Testis (tissue), 2 donors: Measurements from ENCODE around the gene CD7.

Experiments used
- CTCF ChIP-seq, 3 experiments: fragments of 450-650 bp in 2 of 3; fragments of 200-600 bp in 1 of 3; sonication (generic) in 1 of 3; IDR thresholded peaks; one replicate each; pipeline ENCODE4 v1.5.1; 2016 to 2019; ENCODE audit warnings: antibody characterized with exemption in 3 of 3, mild to moderate bottlenecking in 2 of 3, moderate library complexity in 1 of 3
- POLR2A ChIP-seq: fragments of 450-650 bp; IDR thresholded peaks from one replicate; pipeline ENCODE4 v1.6.1; 2017; ENCODE audit warnings: antibody characterized with exemption, mild to moderate bottlenecking, moderate library complexity

GRCh38 chr17:82348434-82348833 lies 31.0 kb upstream of the CD7 start:
- TF ChIP-seq CTCF (IDR thresholded peaks at IDR 0.05) (no peak), POLR2A (no peak)
